Smooth muscle cell (in vitro differentiated cells): ENCODE measurements around the gene IMMT. TPM values are rescaled to one million over a fixed set of nuclear protein-coding genes. Genes with fewer than 3 reads are reported as not detected.

ENCODE experiments used
- DNase-seq: peaks from one replicate; lab custom pipeline; 2025; ENCODE audit not compliant: unreplicated experiment; lab: John Stamatoyannopoulos, UW
- H2AFZ ChIP-seq: fragments of 200-600 bp; sonication (generic); 2 replicates; pipeline ENCODE4 v1.6.0; 2016; ENCODE audit warnings: antibody characterized with exemption, low read depth, mild to moderate bottlenecking
- H3F3A ChIP-seq: fragments of 200-600 bp; sonication (generic); 2 replicates; pipeline ENCODE4 v1.6.0; 2017; ENCODE audit warnings: antibody characterized with exemption, low read depth
- H3K27ac ChIP-seq: fragments of 200-600 bp; sonication (generic); 2 replicates; pipeline ENCODE4 v1.5.1; 2016; ENCODE audit warnings: low read depth, mild to moderate bottlenecking
- H3K27me3 ChIP-seq: fragments of 200-600 bp; sonication (generic); 2 replicates; pipeline ENCODE4 v1.6.1; 2016; ENCODE audit warnings: low read depth, mild to moderate bottlenecking
- H3K36me3 ChIP-seq: fragments of 200-600 bp; sonication (generic); 2 replicates; pipeline ENCODE4 v1.5.1; 2016; ENCODE audit warnings: low read depth
- H3K4me1 ChIP-seq: fragments of 200-600 bp; sonication (generic); 2 replicates; pipeline ENCODE4 v1.5.1; 2016; ENCODE audit warnings: low read depth
- H3K4me2 ChIP-seq: fragments of 200-600 bp; sonication (generic); 2 replicates; pipeline ENCODE4 v1.6.0; 2016; ENCODE audit warnings: mild to moderate bottlenecking
- H3K4me3 ChIP-seq: fragments of 200-600 bp; sonication (generic); 2 replicates; pipeline ENCODE4 v1.5.1; 2016; ENCODE audit warnings: mild to moderate bottlenecking
- H3K79me2 ChIP-seq: fragments of 200-600 bp; sonication (generic); 2 replicates; pipeline ENCODE4 v1.6.0; 2016; ENCODE audit warnings: low read depth, mild to moderate bottlenecking
- H3K9ac ChIP-seq: fragments of 200-600 bp; sonication (generic); 2 replicates; pipeline ENCODE4 v1.6.0; 2016; ENCODE audit warnings: low read depth
- H3K9me3 ChIP-seq: fragments of 200-600 bp; sonication (generic); replicated peaks from 2 replicates; pipeline ENCODE4 v1.5.1; 2016; ENCODE audit warnings: low read depth
- H4K20me1 ChIP-seq: fragments of 200-600 bp; sonication (generic); 2 replicates; pipeline ENCODE4 v1.6.0; 2016; ENCODE audit warnings: low read depth
- CTCF ChIP-seq: fragments of 200-600 bp; sonication (generic); IDR thresholded peaks from 2 replicates; pipeline ENCODE4 v1.5.1; 2017; ENCODE audit warnings: borderline replicate concordance, mild to moderate bottlenecking, antibody characterized with exemption; ENCODE audit not compliant: insufficient read depth, poor library complexity, severe bottlenecking
- WGBS: methylation state at CpG from one replicate; pipeline ENCODE4 v1.1.7; 2016; ENCODE audit warnings: low lambda C conversion rate; 5-methylcytosine and 5-hydroxymethylcytosine counted together
- polyA plus RNA-seq: library from polyadenylated mRNA; unstranded; fragments of >200 nt; fragmentation: Nextera tagmentation; extraction: Ambion mirVana; gene quantifications from 2 replicates; pipeline ENCODE4 v1.2.1, GENCODE V29; 2016
- total RNA-seq: library from RNA; depleted of rRNA; stranded (reverse); fragments of >200 nt; gene quantifications from 2 replicates; pipeline ENCODE4 v1.2.3, GENCODE V29; 2014

The IMMT gene
- total and polyA plus RNA-seq, 2 experiments from 2014 or later: 71.1 to 74.5 TPM

- no peaks in the 10 kb centered on the region for H3K36me3 ChIP-seq
- no peaks in the 10 kb centered on the region for H3K27me3 ChIP-seq
- no peaks in the 10 kb centered on the region for H3K9me3 ChIP-seq
- no peaks in the 10 kb centered on the region for H4K20me1 ChIP-seq
- no peaks in the 10 kb centered on the region for H3K79me2 ChIP-seq
- peak; percentile 90 for TF ChIP-seq CTCF
- H3K9ac ChIP-seq: no peak overlapping the region
- H3K4me3 ChIP-seq: no peak overlapping the region
- H3F3A ChIP-seq: no peaks in the 10 kb centered on the region
- no peak overlapping the region for H3K4me2 ChIP-seq
- DNase-seq: no peak
- H3K4me1 ChIP-seq: no peaks in the 10 kb centered on the region
- H2AFZ ChIP-seq: no peak overlapping the region
- H3K27ac ChIP-seq: no peak overlapping the region
- 50% methylated on average over 5 of the region's 5 CpGs for WGBS
These were observed 25.9 kb upstream of the IMMT start for GRCh38 chr2:86221066-86221684.

GRCh38 chr2:86219896-86220295, 24.6 kb upstream of the IMMT start:
- Histone ChIP-seq H2AFZ (no peak overlapping the region), H4K20me1 (no peaks in the 10 kb centered on the region), H3K4me1 (no peaks in the 10 kb centered on the region), H3F3A (no peaks in the 10 kb centered on the region), H3K9ac (no peak overlapping the region), H3K79me2 (no peaks in the 10 kb centered on the region), H3K27ac (no peak overlapping the region), H3K36me3 (no peaks in the 10 kb centered on the region), H3K4me3 (no peak overlapping the region), H3K27me3 (no peaks in the 10 kb centered on the region), H3K9me3 (no peaks in the 10 kb centered on the region), H3K4me2 (no peak overlapping the region)
- TF ChIP-seq CTCF: no peak
- DNase-seq: no peak
- WGBS: 78% methylated on average over 5 of the region's 5 CpGs

GRCh38 chr2:86218124-86218523, 22.9 kb upstream of the IMMT start:
- no peak for TF ChIP-seq CTCF
- Histone ChIP-seq H3K4me3 (no peak overlapping the region), H2AFZ (no peak overlapping the region), H3K9ac (no peak overlapping the region), H3K36me3 (no peaks in the 10 kb centered on the region), H3F3A (no peaks in the 10 kb centered on the region), H3K27ac (no peak overlapping the region), H4K20me1 (no peaks in the 10 kb centered on the region), H3K79me2 (no peaks in the 10 kb centered on the region), H3K9me3 (no peaks in the 10 kb centered on the region), H3K4me2 (no peak overlapping the region), H3K27me3 (no peaks in the 10 kb centered on the region), H3K4me1 (no peaks in the 10 kb centered on the region)
- WGBS: 93% methylated on average over 4 of the region's 4 CpGs
- no peak for DNase-seq
